DND-41 (cell line): ENCODE data around the gene ATP8A2.

ENCODE experiments used
- CTCF ChIP-seq: IDR thresholded peaks from 2 replicates; pipeline ENCODE4 v1.5.1; 2012; ENCODE audit warnings: borderline replicate concordance, low read length, moderate library complexity, mild to moderate bottlenecking; ENCODE audit not compliant: poor library complexity, severe bottlenecking; ENCODE audit errors: extremely low read depth
- EZH2 ChIP-seq: IDR thresholded peaks from 3 replicates; pipeline ENCODE4 v1.6.1; 2012; ENCODE audit warnings: borderline replicate concordance, low read depth, mild to moderate bottlenecking, moderate library complexity, low read length, inconsistent platforms; ENCODE audit not compliant: severe bottlenecking

GRCh38 chr13:25860265-25860664 lies 488.5 kb downstream of the ATP8A2 start:
- no peak for TF ChIP-seq CTCF
- no peak for TF ChIP-seq EZH2
